ENCODE data around the gene RAB25.

Gene RAB25

GRCh38 chr1:156079762-156080161, 18.8 kb downstream of the RAB25 start:
- no peak overlapping the region for H3K4me3 ChIP-seq (ENCODE audit: low read length)
- H3K27ac ChIP-seq (ENCODE audit: low read depth, low read length): no peak overlapping the region

GRCh38 chr1:156080241-156080862, 19.4 kb downstream of the RAB25 start:
- H3K4me2 ChIP-seq (ENCODE audit: low read length): peak overlapping the region; percentile 41; the same call in 1 of the 2 replicates
- no peaks in the 10 kb centered on the region for H3K9me2 ChIP-seq (replicated peaks; ENCODE audit: control insufficient read depth, low read length)
- no peaks in the 10 kb centered on the region for H4K20me1 ChIP-seq (ENCODE audit: control insufficient read depth, insufficient read depth, low read depth, low read length)
- H3K36me3 ChIP-seq (ENCODE audit: control insufficient read depth, low read length): peaks cover 6% of the 10 kb centered on the region; the same call in 1 of the 2 replicates
- no peaks in the 10 kb centered on the region for H3K9me3 ChIP-seq (ENCODE audit: control insufficient read depth, insufficient read depth, low read length)
- H3K79me2 ChIP-seq (ENCODE audit: control insufficient read depth, low read length): peaks cover 12% of the 10 kb centered on the region
- H3K27me3 ChIP-seq (ENCODE audit: control insufficient read depth, low read length): peaks cover 22% of the 10 kb centered on the region
- no peak overlapping the region for H3K27ac ChIP-seq (ENCODE audit: low read depth, low read length)
- peaks cover 48% of the 10 kb centered on the region for H3K4me1 ChIP-seq (ENCODE audit: control insufficient read depth, low read length)
- H3K4me3 ChIP-seq (ENCODE audit: low read length): no peak overlapping the region
- no peak for TF ChIP-seq EZH2phosphoT487 (IDR thresholded peaks at IDR 0.05; ENCODE audit: borderline replicate concordance, low read length)
- no peak for TF ChIP-seq CTCF (IDR thresholded peaks at IDR 0.05; ENCODE audit: low read depth, low read length, poor library complexity, severe bottlenecking)
- peaks cover 23% of the 10 kb centered on the region for H3F3A ChIP-seq (ENCODE audit: control insufficient read depth, insufficient read depth)

More at GRCh38 chr1:156079762-156080161, 18.8 kb downstream of the RAB25 start:
- H3K79me2 ChIP-seq (ENCODE audit: control insufficient read depth, low read length): peaks cover 18% of the 10 kb centered on the region
- H3K4me1 ChIP-seq (ENCODE audit: control insufficient read depth, low read length): peaks cover 54% of the 10 kb centered on the region
- TF ChIP-seq CTCF (IDR thresholded peaks at IDR 0.05; ENCODE audit: low read depth, low read length, poor library complexity, severe bottlenecking): no peak
- TF ChIP-seq EZH2phosphoT487 (IDR thresholded peaks at IDR 0.05; ENCODE audit: borderline replicate concordance, low read length): no peak
- no peaks in the 10 kb centered on the region for H3K9me2 ChIP-seq (replicated peaks; ENCODE audit: control insufficient read depth, low read length)
- H3F3A ChIP-seq (ENCODE audit: control insufficient read depth, insufficient read depth): peaks cover 23% of the 10 kb centered on the region
- H3K27me3 ChIP-seq (ENCODE audit: control insufficient read depth, low read length): peaks cover 22% of the 10 kb centered on the region
- H4K20me1 ChIP-seq (ENCODE audit: control insufficient read depth, insufficient read depth, low read depth, low read length): no peaks in the 10 kb centered on the region
- H3K9me3 ChIP-seq (ENCODE audit: control insufficient read depth, insufficient read depth, low read length): no peaks in the 10 kb centered on the region
- H3K36me3 ChIP-seq (ENCODE audit: control insufficient read depth, low read length): peaks cover 6% of the 10 kb centered on the region; the same call in 1 of the 2 replicates
- no peak overlapping the region for H3K4me2 ChIP-seq (ENCODE audit: low read length)

GRCh38 chr1:156080863-156081179, 19.9 kb downstream of the RAB25 start:
- peaks cover 43% of the 10 kb centered on the region for H3K4me1 ChIP-seq (ENCODE audit: control insufficient read depth, low read length)
- H3K4me3 ChIP-seq (ENCODE audit: low read length): 0 out of 2 replicates have a peak overlapping the region, but pooled peaks have one; percentile 17
- H3K79me2 ChIP-seq (ENCODE audit: control insufficient read depth, low read length): peaks cover 8% of the 10 kb centered on the region
- no peaks in the 10 kb centered on the region for H3K9me2 ChIP-seq (replicated peaks; ENCODE audit: control insufficient read depth, low read length)
- H3K27ac ChIP-seq (ENCODE audit: low read depth, low read length): no peak overlapping the region
- no peaks in the 10 kb centered on the region for H3K9me3 ChIP-seq (ENCODE audit: control insufficient read depth, insufficient read depth, low read length)
- peaks cover 23% of the 10 kb centered on the region for H3F3A ChIP-seq (ENCODE audit: control insufficient read depth, insufficient read depth)
- H4K20me1 ChIP-seq (ENCODE audit: control insufficient read depth, insufficient read depth, low read depth, low read length): no peaks in the 10 kb centered on the region
- no peak for TF ChIP-seq EZH2phosphoT487 (IDR thresholded peaks at IDR 0.05; ENCODE audit: borderline replicate concordance, low read length)
- no peak for TF ChIP-seq CTCF (IDR thresholded peaks at IDR 0.05; ENCODE audit: low read depth, low read length, poor library complexity, severe bottlenecking)
- H3K36me3 ChIP-seq (ENCODE audit: control insufficient read depth, low read length): peaks cover 6% of the 10 kb centered on the region; the same call in 1 of the 2 replicates
- H3K27me3 ChIP-seq (ENCODE audit: control insufficient read depth, low read length): peaks cover 22% of the 10 kb centered on the region
- peak overlapping the region; percentile 41 for H3K4me2 ChIP-seq (ENCODE audit: low read length)

Measured in DOHH2 (cell line).